ENCODE results near the gene DNAJC9. TPM values are rescaled to one million over a fixed set of nuclear protein-coding genes. Genes with fewer than 3 reads are reported as not detected.

DNAJC9 gene
- total RNA-seq, 4 donors from 2014 or later = 13.8 to 47.0 (median 17.0) TPM

DNA sequence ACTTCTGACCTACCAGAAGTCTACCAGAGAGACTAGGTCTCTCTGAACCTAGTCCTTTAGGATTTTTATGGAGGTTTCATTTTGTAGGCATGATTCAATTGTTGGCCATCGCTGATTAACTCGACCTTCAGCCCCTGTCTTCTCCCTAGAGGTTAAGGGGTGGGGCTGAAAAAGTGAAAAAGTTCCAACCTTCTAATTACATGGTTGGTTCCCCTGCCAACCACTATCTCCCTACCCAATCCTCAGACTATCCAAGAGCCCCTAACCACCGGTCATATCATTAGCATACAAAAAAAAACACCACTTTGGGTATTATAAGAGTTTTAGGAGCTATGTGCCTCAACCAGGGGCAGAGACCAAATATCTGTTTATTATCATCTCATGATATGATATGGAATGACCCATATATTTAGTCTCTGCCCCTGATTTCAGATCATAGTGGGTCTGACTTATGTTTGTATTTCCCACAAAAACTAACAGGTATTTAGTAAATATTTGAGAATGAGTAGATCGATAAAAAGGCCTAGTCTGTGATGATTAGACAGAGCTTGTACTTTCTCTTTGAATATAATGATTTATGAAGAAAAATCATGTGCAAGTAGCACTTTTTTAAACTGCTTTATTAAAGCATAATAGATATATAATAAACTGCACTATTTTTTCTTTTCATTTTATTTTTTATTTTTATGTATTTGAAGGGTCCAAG lies 35.8 kb downstream of the DNAJC9 start:
- Histone ChIP-seq H3K4me1 (no peaks in the 10 kb centered on the region), H3K27me3 (no peaks in the 10 kb centered on the region), H3K4me3 (no peak overlapping the region), H3K27ac (no peak overlapping the region), H3K9me3 (no peaks in the 10 kb centered on the region), H3K36me3 (peaks cover 0 to 10% (median 0%) of the 10 kb centered on the region in 3 donors)
- no peak for DNase-seq
- no peak for TF ChIP-seq POLR2A (IDR thresholded peaks at IDR 0.05)
- TF ChIP-seq, protein P1, sequence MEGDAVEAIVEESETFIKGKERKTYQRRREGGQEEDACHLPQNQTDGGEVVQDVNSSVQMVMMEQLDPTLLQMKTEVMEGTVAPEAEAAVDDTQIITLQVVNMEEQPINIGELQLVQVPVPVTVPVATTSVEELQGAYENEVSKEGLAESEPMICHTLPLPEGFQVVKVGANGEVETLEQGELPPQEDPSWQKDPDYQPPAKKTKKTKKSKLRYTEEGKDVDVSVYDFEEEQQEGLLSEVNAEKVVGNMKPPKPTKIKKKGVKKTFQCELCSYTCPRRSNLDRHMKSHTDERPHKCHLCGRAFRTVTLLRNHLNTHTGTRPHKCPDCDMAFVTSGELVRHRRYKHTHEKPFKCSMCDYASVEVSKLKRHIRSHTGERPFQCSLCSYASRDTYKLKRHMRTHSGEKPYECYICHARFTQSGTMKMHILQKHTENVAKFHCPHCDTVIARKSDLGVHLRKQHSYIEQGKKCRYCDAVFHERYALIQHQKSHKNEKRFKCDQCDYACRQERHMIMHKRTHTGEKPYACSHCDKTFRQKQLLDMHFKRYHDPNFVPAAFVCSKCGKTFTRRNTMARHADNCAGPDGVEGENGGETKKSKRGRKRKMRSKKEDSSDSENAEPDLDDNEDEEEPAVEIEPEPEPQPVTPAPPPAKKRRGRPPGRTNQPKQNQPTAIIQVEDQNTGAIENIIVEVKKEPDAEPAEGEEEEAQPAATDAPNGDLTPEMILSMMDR (IDR thresholded peaks at IDR 0.05) = no peak

DNA sequence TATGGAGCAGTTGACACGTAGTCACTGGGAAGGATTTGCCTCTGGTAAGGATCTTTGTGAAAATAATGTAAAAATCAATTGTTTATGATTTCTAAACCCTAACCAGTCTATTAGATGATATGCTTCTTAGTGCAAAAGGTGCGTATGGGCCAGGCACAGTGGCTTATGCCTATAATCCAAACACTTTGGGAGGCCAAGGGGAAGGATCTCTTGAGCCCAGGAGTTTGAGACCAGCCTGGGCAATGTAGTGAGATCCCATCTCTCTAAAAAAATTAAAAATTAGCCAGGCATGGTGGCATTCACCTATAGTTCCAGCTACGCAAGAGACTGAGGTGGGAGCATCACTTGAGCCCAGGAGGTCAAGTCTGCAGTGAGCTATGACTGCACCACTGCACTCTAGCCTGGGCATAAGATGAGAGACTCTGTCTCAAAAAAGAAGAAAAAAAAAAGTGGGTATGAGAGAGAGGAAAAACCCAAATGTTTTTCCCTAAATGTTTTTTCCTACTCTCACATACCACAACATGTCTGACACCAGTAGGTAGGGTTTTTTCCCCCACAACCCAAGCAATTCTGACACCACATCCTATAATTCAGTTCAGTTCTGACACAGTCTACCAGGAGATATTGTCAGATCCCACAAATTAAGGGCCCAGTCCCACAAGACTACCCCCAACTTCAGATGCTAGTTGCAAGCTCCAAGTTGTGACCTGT lies 36.5 kb downstream of the DNAJC9 start:
- no peak for TF ChIP-seq POLR2A (IDR thresholded peaks at IDR 0.05)
- Histone ChIP-seq H3K4me1 (no peaks in the 10 kb centered on the region), H3K36me3 (peaks cover 0 to 10% (median 0%) of the 10 kb centered on the region in 3 donors)

DNA sequence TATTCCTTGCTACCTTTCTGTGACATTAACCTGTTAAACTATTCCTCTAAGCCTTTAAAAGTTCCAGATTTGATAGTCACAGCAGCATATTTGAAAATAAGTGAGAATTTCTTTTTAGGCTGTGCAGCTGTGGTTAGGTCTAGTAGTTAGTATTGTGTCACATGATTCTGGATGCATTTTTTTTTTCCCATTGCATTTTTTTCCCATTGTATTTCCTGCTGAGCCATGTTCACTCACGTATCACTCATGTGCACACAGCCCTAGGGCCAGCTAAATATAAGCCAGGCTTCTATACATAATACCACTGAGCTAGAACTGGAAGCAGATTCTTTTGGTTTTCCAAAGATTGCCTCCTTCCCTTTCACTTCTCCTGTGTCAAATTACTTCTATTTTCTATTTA lies 37.4 kb downstream of the DNAJC9 start:
- Histone ChIP-seq H3K27me3 (no peaks in the 10 kb centered on the region), H3K4me1 (no peaks in the 10 kb centered on the region), H3K9me3 (no peaks in the 10 kb centered on the region), H3K36me3 (peaks cover 0 to 10% (median 0%) of the 10 kb centered on the region in 3 donors), H3K4me3 (no peak overlapping the region), H3K27ac (no peak overlapping the region)
- TF ChIP-seq POLR2A (IDR thresholded peaks at IDR 0.05) = no peak
- TF ChIP-seq, protein P1 (IDR thresholded peaks at IDR 0.05) = no peak
- no peak for DNase-seq

More for the DNA sequence above, 36.5 kb downstream of the DNAJC9 start:
- H3K27me3 ChIP-seq = no peaks in the 10 kb centered on the region
- no peaks in the 10 kb centered on the region for H3K9me3 ChIP-seq
- no peak overlapping the region for H3K27ac ChIP-seq
- DNase-seq = no peak
- H3K4me3 ChIP-seq = no peak overlapping the region

DNA sequence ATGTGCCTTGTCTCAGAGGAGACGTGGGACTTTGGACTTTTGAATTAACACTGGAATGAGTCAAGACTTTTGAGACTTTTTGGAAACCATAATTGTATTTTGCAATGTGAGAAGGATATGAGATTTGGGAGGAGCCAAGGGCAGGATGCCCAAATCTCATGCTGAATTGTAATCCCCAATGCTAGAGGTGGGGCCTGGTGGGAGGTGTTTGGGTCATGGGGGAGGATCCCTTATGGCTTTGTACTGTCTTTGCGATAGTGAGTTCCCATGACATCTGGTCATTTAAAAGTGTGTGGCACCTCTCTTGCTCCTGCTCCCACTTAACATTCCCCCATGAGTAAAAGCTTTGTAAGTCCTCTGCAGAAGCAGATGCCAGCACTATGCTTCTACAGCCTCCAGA lies 39.2 kb downstream of the DNAJC9 start:
- TF ChIP-seq, protein P1 (IDR thresholded peaks at IDR 0.05) = no peak
- TF ChIP-seq POLR2A (IDR thresholded peaks at IDR 0.05) = no peak
- H3K27me3 ChIP-seq = no peaks in the 10 kb centered on the region
- peaks cover 0 to 10% (median 0%) of the 10 kb centered on the region in 3 donors for H3K36me3 ChIP-seq
- H3K4me1 ChIP-seq = no peaks in the 10 kb centered on the region
- no peaks in the 10 kb centered on the region for H3K9me3 ChIP-seq
- DNase-seq = no peak
- H3K27ac ChIP-seq = no peak overlapping the region
- H3K4me3 ChIP-seq = no peak overlapping the region

DNA sequence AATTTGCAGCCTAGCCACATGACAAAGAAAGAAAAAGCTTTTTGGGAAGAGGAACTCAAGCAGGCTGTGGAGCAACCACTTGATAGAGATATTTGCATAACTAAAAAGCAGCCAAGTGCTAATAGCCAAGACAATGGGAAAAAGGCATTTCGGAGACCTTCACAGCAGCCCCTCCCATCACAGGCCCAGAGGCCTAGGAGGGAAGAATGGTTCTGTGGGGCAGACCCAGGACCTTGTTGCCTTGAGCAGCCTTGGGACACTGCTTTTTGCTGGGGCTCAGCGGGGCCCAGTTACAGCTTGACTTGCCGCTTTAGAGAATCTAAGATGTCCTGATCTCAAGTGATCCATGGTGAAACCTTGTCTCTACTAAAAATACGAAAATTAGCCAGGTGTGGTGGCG lies 40.7 kb downstream of the DNAJC9 start:
- H3K4me1 ChIP-seq = no peaks in the 10 kb centered on the region
- no peak for DNase-seq
- no peak overlapping the region for H3K27ac ChIP-seq
- no peak overlapping the region for H3K4me3 ChIP-seq
- TF ChIP-seq POLR2A (IDR thresholded peaks at IDR 0.05) = no peak
- TF ChIP-seq, protein P1 (IDR thresholded peaks at IDR 0.05) = no peak
- H3K36me3 ChIP-seq = peaks cover 0 to 10% (median 0%) of the 10 kb centered on the region in 3 donors
- no peaks in the 10 kb centered on the region for H3K27me3 ChIP-seq
- no peaks in the 10 kb centered on the region for H3K9me3 ChIP-seq

DNA sequence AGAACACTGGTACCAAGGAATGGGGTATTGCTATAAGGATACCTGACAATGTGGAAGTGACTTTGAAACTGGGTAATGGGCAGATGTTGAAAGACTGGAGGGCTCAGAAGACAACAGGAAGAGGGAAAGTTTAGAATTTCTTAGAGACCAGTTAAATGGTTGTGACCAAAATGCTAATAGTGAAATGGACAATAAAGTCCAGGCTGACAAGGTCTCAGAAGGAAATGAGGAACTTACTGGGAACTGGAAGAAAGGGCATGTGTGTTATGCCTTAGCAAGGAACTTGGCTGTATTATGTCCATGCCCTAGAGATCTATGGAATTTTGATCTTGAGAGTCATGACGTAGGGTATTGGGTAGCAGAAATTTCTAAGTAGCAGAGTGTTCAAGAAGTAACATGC lies 41.2 kb downstream of the DNAJC9 start:
- no peaks in the 10 kb centered on the region for H3K9me3 ChIP-seq
- H3K27me3 ChIP-seq = no peaks in the 10 kb centered on the region
- no peaks in the 10 kb centered on the region for H3K4me1 ChIP-seq
- DNase-seq = no peak
- no peak overlapping the region for H3K4me3 ChIP-seq
- H3K36me3 ChIP-seq = peaks cover 0 to 10% (median 0%) of the 10 kb centered on the region in 3 donors
- no peak for TF ChIP-seq POLR2A (IDR thresholded peaks at IDR 0.05)
- TF ChIP-seq, protein P1 (IDR thresholded peaks at IDR 0.05) = no peak
- H3K27ac ChIP-seq = no peak overlapping the region

Measured in Peyer's patch (tissue), 4 donors.